Stomach (tissue), 4 donors: ENCODE measurements around the gene WWOX.

Experiments
- EP300 ChIP-seq: sonication (generic); formaldehyde crosslinking; IDR thresholded peaks from one replicate; pipeline ENCODE4 v1.6.1; 2017; ENCODE audit warnings: antibody characterized with exemption
- POLR2A ChIP-seq, 4 donors: fragments of 450-650 bp; IDR thresholded peaks; one replicate each; pipeline ENCODE4 v1.6.1; 2016; ENCODE audit warnings: antibody characterized with exemption in 4 of 4, control low read depth in 2 of 4, mild to moderate bottlenecking in 1 of 4, moderate library complexity in 1 of 4
- TF ChIP-seq, protein P1 (sequence below), 7 experiments: fragments of 450-650 bp in 4 of 7; fragments of 200-600 bp in 3 of 7; sonication (generic) in 3 of 7; IDR thresholded peaks; one replicate each; pipeline ENCODE4 v1.5.1; 2016 to 2019; ENCODE audit warnings: antibody characterized with exemption in 7 of 7, control low read depth in 2 of 7, mild to moderate bottlenecking in 1 of 7

DNA sequence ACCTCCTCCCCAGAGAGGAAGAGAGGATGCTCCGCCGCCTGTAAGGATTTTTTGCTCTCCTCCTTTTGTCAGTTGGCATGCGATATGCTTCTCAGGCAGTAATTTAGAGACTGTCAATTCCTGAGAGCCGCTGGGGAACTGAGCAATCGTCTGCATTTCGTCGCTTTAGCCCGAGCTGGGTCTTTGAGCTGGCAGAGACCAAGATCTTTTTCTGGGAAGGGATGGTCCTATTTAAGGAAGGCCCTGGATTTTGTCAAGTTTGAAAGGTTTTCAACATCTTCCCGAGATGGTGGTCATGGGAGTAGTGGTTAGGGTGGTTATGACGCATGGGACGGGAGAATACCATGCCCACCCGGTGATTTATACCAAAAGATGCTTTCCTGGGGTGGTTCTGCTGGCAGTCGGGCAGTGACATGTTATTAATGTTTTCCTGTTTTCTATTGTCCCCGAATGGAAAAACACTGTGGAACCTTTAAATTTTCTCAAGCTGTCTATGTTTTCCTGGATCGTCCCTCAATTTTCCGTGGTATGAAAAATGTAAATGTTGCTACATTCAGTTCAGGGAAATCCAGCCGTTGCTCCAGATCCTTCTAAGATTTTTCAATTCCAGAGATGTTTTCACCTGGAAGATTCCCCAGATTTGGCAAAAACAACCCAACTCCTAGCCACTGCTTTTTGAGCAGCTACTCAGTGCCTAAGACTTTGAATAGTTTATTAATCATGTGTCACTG lies 914.6 kb downstream of the WWOX start:
- TF ChIP-seq, protein P1, sequence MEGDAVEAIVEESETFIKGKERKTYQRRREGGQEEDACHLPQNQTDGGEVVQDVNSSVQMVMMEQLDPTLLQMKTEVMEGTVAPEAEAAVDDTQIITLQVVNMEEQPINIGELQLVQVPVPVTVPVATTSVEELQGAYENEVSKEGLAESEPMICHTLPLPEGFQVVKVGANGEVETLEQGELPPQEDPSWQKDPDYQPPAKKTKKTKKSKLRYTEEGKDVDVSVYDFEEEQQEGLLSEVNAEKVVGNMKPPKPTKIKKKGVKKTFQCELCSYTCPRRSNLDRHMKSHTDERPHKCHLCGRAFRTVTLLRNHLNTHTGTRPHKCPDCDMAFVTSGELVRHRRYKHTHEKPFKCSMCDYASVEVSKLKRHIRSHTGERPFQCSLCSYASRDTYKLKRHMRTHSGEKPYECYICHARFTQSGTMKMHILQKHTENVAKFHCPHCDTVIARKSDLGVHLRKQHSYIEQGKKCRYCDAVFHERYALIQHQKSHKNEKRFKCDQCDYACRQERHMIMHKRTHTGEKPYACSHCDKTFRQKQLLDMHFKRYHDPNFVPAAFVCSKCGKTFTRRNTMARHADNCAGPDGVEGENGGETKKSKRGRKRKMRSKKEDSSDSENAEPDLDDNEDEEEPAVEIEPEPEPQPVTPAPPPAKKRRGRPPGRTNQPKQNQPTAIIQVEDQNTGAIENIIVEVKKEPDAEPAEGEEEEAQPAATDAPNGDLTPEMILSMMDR (IDR thresholded peaks at IDR 0.05) = no peak
- no peak for TF ChIP-seq POLR2A (IDR thresholded peaks at IDR 0.05)
- TF ChIP-seq EP300 = no peak
